ENCODE data around the gene TMEM178B.

The TMEM178B gene

GRCh38 chr7:141072548-141073172 is 1.2 kb upstream of the TMEM178B start:
- TF ChIP-seq, protein P1, sequence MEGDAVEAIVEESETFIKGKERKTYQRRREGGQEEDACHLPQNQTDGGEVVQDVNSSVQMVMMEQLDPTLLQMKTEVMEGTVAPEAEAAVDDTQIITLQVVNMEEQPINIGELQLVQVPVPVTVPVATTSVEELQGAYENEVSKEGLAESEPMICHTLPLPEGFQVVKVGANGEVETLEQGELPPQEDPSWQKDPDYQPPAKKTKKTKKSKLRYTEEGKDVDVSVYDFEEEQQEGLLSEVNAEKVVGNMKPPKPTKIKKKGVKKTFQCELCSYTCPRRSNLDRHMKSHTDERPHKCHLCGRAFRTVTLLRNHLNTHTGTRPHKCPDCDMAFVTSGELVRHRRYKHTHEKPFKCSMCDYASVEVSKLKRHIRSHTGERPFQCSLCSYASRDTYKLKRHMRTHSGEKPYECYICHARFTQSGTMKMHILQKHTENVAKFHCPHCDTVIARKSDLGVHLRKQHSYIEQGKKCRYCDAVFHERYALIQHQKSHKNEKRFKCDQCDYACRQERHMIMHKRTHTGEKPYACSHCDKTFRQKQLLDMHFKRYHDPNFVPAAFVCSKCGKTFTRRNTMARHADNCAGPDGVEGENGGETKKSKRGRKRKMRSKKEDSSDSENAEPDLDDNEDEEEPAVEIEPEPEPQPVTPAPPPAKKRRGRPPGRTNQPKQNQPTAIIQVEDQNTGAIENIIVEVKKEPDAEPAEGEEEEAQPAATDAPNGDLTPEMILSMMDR (IDR thresholded peaks at IDR 0.05), result no peak
- Histone ChIP-seq H3K36me3 (no peaks in the 10 kb centered on the region), H3K9me3 (no peaks in the 10 kb centered on the region), H3K4me1 (ENCODE audit: control insufficient read depth in 1 of 2, insufficient read depth in 1 of 2, low read depth in 1 of 2, low read length in 1 of 2) (peaks cover 0 to 21% of the 10 kb centered on the region in 2 experiments), H3K27ac (no peak overlapping the region), H3K27me3 (peaks cover 99% of the 10 kb centered on the region), H3K4me3 (ENCODE audit: low read depth in 1 of 2, low read length in 1 of 2) (no peak overlapping the region)

- Histone ChIP-seq H3K9me3 (no peaks in the 10 kb centered on the region), H3K27ac (no peak overlapping the region), H3K36me3 (no peaks in the 10 kb centered on the region), H3K4me1 (ENCODE audit: control insufficient read depth in 1 of 2, insufficient read depth in 1 of 2, low read depth in 1 of 2, low read length in 1 of 2) (peaks cover 0 to 21% of the 10 kb centered on the region in 2 experiments), H3K27me3 (peaks cover 100% of the 10 kb centered on the region), H3K4me3 (ENCODE audit: low read depth in 1 of 2, low read length in 1 of 2) (no peak overlapping the region)
- TF ChIP-seq, protein P1 (IDR thresholded peaks at IDR 0.05), result no peak
Measured at GRCh38 chr7:141073173-141073640, 657 bp upstream of the TMEM178B start.

GRCh38 chr7:141074162-141074991 is 513 bp downstream of the TMEM178B start:
- Histone ChIP-seq H3K9me3 (no peaks in the 10 kb centered on the region), H3K4me3 (ENCODE audit: low read depth in 1 of 2, low read length in 1 of 2) (no peak overlapping the region), H3K27ac (no peak overlapping the region), H3K4me1 (ENCODE audit: control insufficient read depth in 1 of 2, insufficient read depth in 1 of 2, low read depth in 1 of 2, low read length in 1 of 2) (peaks cover 0 to 21% of the 10 kb centered on the region in 2 experiments), H3K36me3 (no peaks in the 10 kb centered on the region), H3K27me3 (peaks cover 100% of the 10 kb centered on the region)
- TF ChIP-seq, protein P1 (IDR thresholded peaks at IDR 0.05), result no peak

GRCh38 chr7:141074997-141075396 is 1.1 kb downstream of the TMEM178B start:
- Histone ChIP-seq H3K9me3 (no peaks in the 10 kb centered on the region), H3K4me1 (ENCODE audit: control insufficient read depth in 1 of 2, insufficient read depth in 1 of 2, low read depth in 1 of 2, low read length in 1 of 2) (peaks cover 0 to 21% of the 10 kb centered on the region in 2 experiments), H3K27me3 (peaks cover 100% of the 10 kb centered on the region), H3K27ac (no peak overlapping the region), H3K4me3 (ENCODE audit: low read depth in 1 of 2, low read length in 1 of 2) (no peak overlapping the region), H3K36me3 (no peaks in the 10 kb centered on the region)
- TF ChIP-seq, protein P1 (IDR thresholded peaks at IDR 0.05), result no peak

GRCh38 chr7:141076377-141076776 is 2.5 kb downstream of the TMEM178B start:
- Histone ChIP-seq H3K36me3 (no peaks in the 10 kb centered on the region), H3K27ac (no peak overlapping the region), H3K27me3 (peaks cover 100% of the 10 kb centered on the region), H3K4me3 (ENCODE audit: low read depth in 1 of 2, low read length in 1 of 2) (no peak overlapping the region), H3K4me1 (ENCODE audit: control insufficient read depth in 1 of 2, insufficient read depth in 1 of 2, low read depth in 1 of 2, low read length in 1 of 2) (peaks cover 0 to 21% of the 10 kb centered on the region in 2 experiments), H3K9me3 (no peaks in the 10 kb centered on the region)
- TF ChIP-seq, protein P1 (IDR thresholded peaks at IDR 0.05), result no peak

All from neutrophil (primary cell).